CD14-positive monocyte (primary cell): ENCODE results near the gene IRF7. TPM values are rescaled to one million over a fixed set of nuclear protein-coding genes. Genes with fewer than 3 reads are reported as not detected.

Experiments
- DNase-seq, 3 donors: peaks; one replicate each; pipeline ENCODE4 v3.0.0-alpha.2; 2011 to 2022
- H2AFZ ChIP-seq: 2 replicates; pipeline ENCODE4 v1.6.0; 2012; ENCODE audit warnings: mild to moderate bottlenecking, low read depth, low read length, inconsistent platforms; ENCODE audit not compliant: insufficient read depth, poor library complexity, severe bottlenecking
- H3K27ac ChIP-seq, 2 donors: 1 replicate in 1 of 2; 2 replicates in 1 of 2; pipeline ENCODE4 v1.5.1; 2012 to 2013; ENCODE audit warnings: low read length in 2 of 2, control low read depth in 1 of 2, inconsistent platforms in 1 of 2, low read depth in 1 of 2, mild to moderate bottlenecking in 1 of 2
- H3K27me3 ChIP-seq, 2 donors: one replicate each; pipeline versions ENCODE4 v1.6.0 to v1.6.1; 2011 to 2013; ENCODE audit warnings: low read length in 2 of 2; ENCODE audit not compliant: control insufficient read depth in 2 of 2, insufficient read depth in 2 of 2
- H3K36me3 ChIP-seq, 2 donors: replicated peaks in 1 of 2; 1 replicate in 1 of 2; 2 replicates in 1 of 2; pipeline versions ENCODE4 v1.5.1 to v1.6.1; 2012 to 2013; ENCODE audit warnings: low read length in 2 of 2, control low read depth in 1 of 2, inconsistent platforms in 1 of 2, mild to moderate bottlenecking in 1 of 2; ENCODE audit not compliant: insufficient read depth in 2 of 2, control insufficient read depth in 1 of 2
- H3K4me1 ChIP-seq, 2 donors: 1 replicate in 1 of 2; 2 replicates in 1 of 2; pipeline versions ENCODE4 v1.5.1 to v1.6.1; 2012 to 2013; ENCODE audit warnings: low read length in 2 of 2, control low read depth in 1 of 2, inconsistent platforms in 1 of 2, mild to moderate bottlenecking in 1 of 2, moderate library complexity in 1 of 2; ENCODE audit not compliant: insufficient read depth in 2 of 2, control insufficient read depth in 1 of 2
- H3K4me2 ChIP-seq: replicated peaks from 2 replicates; pipeline ENCODE3; 2012; ENCODE audit warnings: low read length, moderate library complexity, mild to moderate bottlenecking; ENCODE audit not compliant: poor library complexity, severe bottlenecking; ENCODE audit errors: extremely low read depth
- H3K4me3 ChIP-seq, 3 experiments: fragments of 200-600 bp in 1 of 3; sonication (generic) in 1 of 3; replicated peaks in 1 of 3; 1 replicate in 2 of 3; 2 replicates in 1 of 3; pipeline ENCODE4 v1.5.1; 2011 to 2013; ENCODE audit warnings: low read length in 3 of 3, mild to moderate bottlenecking in 3 of 3, control low read depth in 2 of 3, low read depth in 2 of 3, inconsistent platforms in 1 of 3, moderate library complexity in 1 of 3
- H3K79me2 ChIP-seq: 2 replicates; pipeline ENCODE4 v1.6.0; 2012; ENCODE audit warnings: mild to moderate bottlenecking, control low read depth, inconsistent platforms, low read length, moderate library complexity; ENCODE audit not compliant: insufficient read depth
- H3K9ac ChIP-seq: 2 replicates; pipeline ENCODE4 v1.6.0; 2017; ENCODE audit warnings: low read length, mild to moderate bottlenecking; ENCODE audit not compliant: insufficient read depth, poor library complexity, severe bottlenecking
- H3K9me3 ChIP-seq, 2 donors: replicated peaks in 1 of 2; 1 replicate in 1 of 2; 2 replicates in 1 of 2; pipeline versions ENCODE4 v1.5.1 to v1.6.1; 2012 to 2013; ENCODE audit warnings: low read length in 2 of 2, control low read depth in 1 of 2; ENCODE audit not compliant: control insufficient read depth in 1 of 2, insufficient read depth in 1 of 2
- H4K20me1 ChIP-seq: 2 replicates; pipeline ENCODE4 v1.6.0; 2012; ENCODE audit warnings: mild to moderate bottlenecking, low read length, control low read depth, moderate library complexity; ENCODE audit not compliant: insufficient read depth
- H3K27ac Mint-ChIP-seq, 7 donors: one replicate each; pipeline ENCODE4 v1.8.0; 2020; ENCODE audit warnings: mild to moderate bottlenecking in 7 of 7, mixed read lengths in 7 of 7, moderate library complexity in 6 of 7, inconsistent platforms in 2 of 7
- H3K27me3 Mint-ChIP-seq, 3 donors: one replicate each; pipeline ENCODE4 v1.8.0; 2021 to 2022; ENCODE audit warnings: low read depth in 3 of 3, mild to moderate bottlenecking in 3 of 3, mixed read lengths in 3 of 3, moderate library complexity in 3 of 3, inconsistent platforms in 1 of 3
- H3K36me3 Mint-ChIP-seq, 2 donors: one replicate each; pipeline ENCODE4 v1.8.0; 2020; ENCODE audit warnings: mixed read lengths in 2 of 2, inconsistent platforms in 1 of 2, mild to moderate bottlenecking in 1 of 2
- H3K4me1 Mint-ChIP-seq: one replicate; pipeline ENCODE4 v1.8.0; 2020; ENCODE audit warnings: mild to moderate bottlenecking, mixed read lengths
- H3K4me3 Mint-ChIP-seq, 2 donors: one replicate each; pipeline ENCODE4 v1.8.0; 2020; ENCODE audit warnings: mild to moderate bottlenecking in 2 of 2, mixed read lengths in 2 of 2, moderate library complexity in 1 of 2
- H3K9me3 Mint-ChIP-seq, 7 donors: one replicate each; pipeline ENCODE4 v1.8.0; 2020 to 2022; ENCODE audit warnings: mixed read lengths in 7 of 7, mild to moderate bottlenecking in 6 of 7, moderate library complexity in 6 of 7, inconsistent platforms in 2 of 7
- WGBS: methylation state at CpG from one replicate; pipeline ENCODE4 v1.1.5; 2013; ENCODE audit warnings: missing lambda C conversion rate; ENCODE audit not compliant: insufficient coverage; 5-methylcytosine and 5-hydroxymethylcytosine counted together
- intact Hi-C, 2 donors: fragments of 100-400 bp; cut with micrococcal nuclease; formaldehyde crosslinking; loops; one replicate each; pipeline versions ENCODE4 v1.15.0 to v1.15.1; 2023
- polyA plus RNA-seq, 3 donors: library from polyadenylated mRNA; depleted of rRNA in 1 of 3; unstranded in 2 of 3; stranded (reverse) in 1 of 3; fragments of 300-500 nt in 2 of 3; fragments of >200 nt in 1 of 3; fragmentation: Illumina TruSeq in 2 of 3; gene quantifications; 1 replicate in 2 of 3; 2 replicates in 1 of 3; pipeline ENCODE4 v1.2.3, GENCODE V29; 2012 to 2021
- TF ChIP-seq, protein P1 (sequence below): fragments of 200-600 bp; IDR thresholded peaks from one replicate; pipeline ENCODE4 v1.8.0; 2022; ENCODE audit warnings: antibody characterized with exemption, mild to moderate bottlenecking

Gene IRF7
- polyA plus RNA-seq, 3 donors = 38.6 to 125 (median 42.9) TPM

DNA sequence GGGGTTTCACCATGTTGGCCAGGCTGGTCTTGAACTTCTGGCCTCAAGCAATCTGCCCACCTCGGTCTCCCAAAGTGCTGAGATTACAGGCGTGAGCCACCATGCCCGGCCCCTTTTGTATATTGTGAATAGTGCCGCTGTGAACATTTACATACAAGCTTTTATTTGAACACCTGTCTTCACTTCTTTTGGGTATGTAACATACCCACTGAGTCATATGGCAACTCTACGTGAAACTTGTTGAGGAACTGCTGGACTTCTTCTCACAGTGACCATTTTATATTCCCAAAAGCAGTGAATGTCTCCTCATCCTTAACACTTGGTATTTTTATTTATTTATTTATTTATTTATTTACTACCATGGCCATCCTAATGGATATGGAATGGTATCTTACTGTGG, 15.1 kb upstream of the IRF7 start:
- no peak overlapping the region for H3K4me2 ChIP-seq
- TF ChIP-seq, protein P1, sequence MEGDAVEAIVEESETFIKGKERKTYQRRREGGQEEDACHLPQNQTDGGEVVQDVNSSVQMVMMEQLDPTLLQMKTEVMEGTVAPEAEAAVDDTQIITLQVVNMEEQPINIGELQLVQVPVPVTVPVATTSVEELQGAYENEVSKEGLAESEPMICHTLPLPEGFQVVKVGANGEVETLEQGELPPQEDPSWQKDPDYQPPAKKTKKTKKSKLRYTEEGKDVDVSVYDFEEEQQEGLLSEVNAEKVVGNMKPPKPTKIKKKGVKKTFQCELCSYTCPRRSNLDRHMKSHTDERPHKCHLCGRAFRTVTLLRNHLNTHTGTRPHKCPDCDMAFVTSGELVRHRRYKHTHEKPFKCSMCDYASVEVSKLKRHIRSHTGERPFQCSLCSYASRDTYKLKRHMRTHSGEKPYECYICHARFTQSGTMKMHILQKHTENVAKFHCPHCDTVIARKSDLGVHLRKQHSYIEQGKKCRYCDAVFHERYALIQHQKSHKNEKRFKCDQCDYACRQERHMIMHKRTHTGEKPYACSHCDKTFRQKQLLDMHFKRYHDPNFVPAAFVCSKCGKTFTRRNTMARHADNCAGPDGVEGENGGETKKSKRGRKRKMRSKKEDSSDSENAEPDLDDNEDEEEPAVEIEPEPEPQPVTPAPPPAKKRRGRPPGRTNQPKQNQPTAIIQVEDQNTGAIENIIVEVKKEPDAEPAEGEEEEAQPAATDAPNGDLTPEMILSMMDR = no peak
- WGBS = 100% methylated on average over 2 of the region's 5 CpGs

DNA sequence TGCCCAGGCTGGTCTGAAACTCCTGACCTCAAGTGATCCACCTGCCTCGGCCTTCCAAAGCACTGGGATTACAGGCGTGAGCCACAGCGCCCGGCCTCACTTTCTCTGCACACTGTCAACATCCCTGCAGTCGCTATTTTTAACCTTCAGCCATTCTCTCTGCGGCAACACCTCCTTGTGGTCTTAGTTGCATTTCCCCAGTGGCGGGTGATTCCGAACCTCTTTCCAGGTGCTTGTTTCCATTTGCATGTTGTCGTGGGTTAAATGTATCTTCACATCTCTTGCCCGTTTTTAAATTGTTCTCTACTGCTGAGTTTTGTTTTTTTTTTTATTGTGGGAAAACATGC, 13.5 kb upstream of the IRF7 start:
- H3K27me3 ChIP-seq = peaks cover 6 to 34% of the 10 kb centered on the region in 2 donors
- DNase-seq = no peak
- H2AFZ ChIP-seq = no peak overlapping the region
- intact Hi-C loops = no loop called here
- 4% methylated on average over 4 of the region's 10 CpGs for WGBS
- peaks cover 36 to 50% (median 41%) of the 10 kb centered on the region in 3 donors for H3K27me3 Mint-ChIP-seq
- H4K20me1 ChIP-seq = peaks cover 9% of the 10 kb centered on the region
- peaks cover 6 to 13% of the 10 kb centered on the region in 2 donors for H3K4me1 ChIP-seq
- no peak overlapping the region for H3K9ac ChIP-seq
- H3K27ac Mint-ChIP-seq = no peak overlapping the region
- H3K27ac ChIP-seq = no peak overlapping the region
- TF ChIP-seq, protein P1 = no peak
- H3K4me3 Mint-ChIP-seq = peak overlapping the region in 1 of 2 donors; percentile 84
- H3K4me2 ChIP-seq = no peak overlapping the region
- H3K9me3 Mint-ChIP-seq = peaks cover 0 to 16% (median 8%) of the 10 kb centered on the region in 7 donors
- H3K36me3 Mint-ChIP-seq = peaks cover 13 to 18% of the 10 kb centered on the region in 2 donors
- H3K79me2 ChIP-seq = no peaks in the 10 kb centered on the region
- no peak overlapping the region for H3K4me3 ChIP-seq
- H3K9me3 ChIP-seq = no peaks in the 10 kb centered on the region
- H3K4me1 Mint-ChIP-seq = peaks cover 17% of the 10 kb centered on the region
- no peaks in the 10 kb centered on the region for H3K36me3 ChIP-seq

More for the DNA sequence above, 15.1 kb upstream of the IRF7 start:
- Mint-ChIP-seq H3K36me3 (peaks cover 13 to 22% of the 10 kb centered on the region in 2 donors), H3K27ac (no peak overlapping the region), H3K9me3 (peaks cover 0 to 16% (median 8%) of the 10 kb centered on the region in 7 donors), H3K4me1 (peaks cover 17% of the 10 kb centered on the region), H3K4me3 (no peak overlapping the region), H3K27me3 (peaks cover 37 to 44% (median 44%) of the 10 kb centered on the region in 3 donors)
- no peak for DNase-seq
- no peak overlapping the region for H3K4me3 ChIP-seq
- no peak overlapping the region for H3K9ac ChIP-seq
- intact Hi-C loops = no loop called here
- no peaks in the 10 kb centered on the region for H3K36me3 ChIP-seq
- peaks cover 6 to 30% of the 10 kb centered on the region in 2 donors for H3K27me3 ChIP-seq
- no peaks in the 10 kb centered on the region for H3K9me3 ChIP-seq
- H4K20me1 ChIP-seq = peaks cover 7% of the 10 kb centered on the region
- H3K27ac ChIP-seq = no peak overlapping the region
- H3K4me1 ChIP-seq = peaks cover 6 to 13% of the 10 kb centered on the region in 2 donors
- H2AFZ ChIP-seq = no peak overlapping the region
- no peaks in the 10 kb centered on the region for H3K79me2 ChIP-seq
